DND-41 (cell line): ENCODE results near the gene PARM1.

ENCODE experiments used
- ATAC-seq: fragments of 200-7000 bp; cut with Tn5 transposase; 3 replicates; pipeline ENCODE4 v1.9.1; 2021; ENCODE audit warnings: low read depth; ENCODE audit not compliant: insufficient read depth
- DNase-seq: peaks from one replicate; pipeline ENCODE4 v3.0.0-alpha.2; 2020
- H2AFZ ChIP-seq: 2 replicates; pipeline ENCODE4 v1.6.0; 2012; ENCODE audit warnings: low read depth, low read length
- H3K27ac ChIP-seq: 2 replicates; pipeline ENCODE4 v1.5.1; 2012; ENCODE audit warnings: low read length, inconsistent platforms
- H3K27me3 ChIP-seq: fragments of 200-600 bp; sonication (generic); 2 replicates; pipeline ENCODE4 v1.6.0; 2012; ENCODE audit warnings: low read length, mild to moderate bottlenecking, inconsistent platforms; ENCODE audit not compliant: insufficient read depth, poor library complexity
- H3K36me3 ChIP-seq: 2 replicates; pipeline ENCODE4 v1.5.1; 2012; ENCODE audit warnings: low read length, inconsistent platforms; ENCODE audit not compliant: insufficient read depth
- H3K4me1 ChIP-seq: 2 replicates; pipeline ENCODE4 v1.5.1; 2012; ENCODE audit warnings: mild to moderate bottlenecking, low read length; ENCODE audit not compliant: insufficient read depth
- H3K4me2 ChIP-seq: 2 replicates; pipeline ENCODE4 v1.6.0; 2012; ENCODE audit warnings: mild to moderate bottlenecking, moderate library complexity, low read length, inconsistent platforms; ENCODE audit not compliant: insufficient read depth
- H3K4me3 ChIP-seq, 2 experiments: fragments of 200-600 bp in 1 of 2; shearing (Covaris generic) in 1 of 2; 2 replicates each; pipeline ENCODE4 v1.5.1; 2012 to 2016; ENCODE audit warnings: inconsistent platforms in 2 of 2, low read length in 2 of 2, mild to moderate bottlenecking in 2 of 2, low read depth in 1 of 2, moderate library complexity in 1 of 2
- H3K79me2 ChIP-seq: 2 replicates; pipeline ENCODE4 v1.6.0; 2012; ENCODE audit warnings: low read length, inconsistent platforms; ENCODE audit not compliant: insufficient read depth
- H3K9ac ChIP-seq: 2 replicates; pipeline ENCODE4 v1.6.0; 2012; ENCODE audit warnings: low read depth, mild to moderate bottlenecking, inconsistent platforms, low read length, moderate library complexity
- H3K9me3 ChIP-seq: 2 replicates; pipeline ENCODE4 v1.5.1; 2012; ENCODE audit warnings: low read length, moderate library complexity, mild to moderate bottlenecking, inconsistent platforms; ENCODE audit not compliant: insufficient read depth, severe bottlenecking
- H4K20me1 ChIP-seq: 2 replicates; pipeline ENCODE4 v1.6.0; 2012; ENCODE audit warnings: low read length; ENCODE audit not compliant: insufficient read depth
- CTCF ChIP-seq: IDR thresholded peaks from 2 replicates; pipeline ENCODE4 v1.5.1; 2012; ENCODE audit warnings: borderline replicate concordance, low read length, moderate library complexity, mild to moderate bottlenecking; ENCODE audit not compliant: poor library complexity, severe bottlenecking; ENCODE audit errors: extremely low read depth
- EZH2 ChIP-seq: IDR thresholded peaks from 3 replicates; pipeline ENCODE4 v1.6.1; 2012; ENCODE audit warnings: borderline replicate concordance, low read depth, mild to moderate bottlenecking, moderate library complexity, low read length, inconsistent platforms; ENCODE audit not compliant: severe bottlenecking

Gene PARM1

GRCh38 chr4:74947798-74948197 lies 14.9 kb downstream of the PARM1 start:
- Histone ChIP-seq H3K4me3 (no peak overlapping the region), H3K27ac (no peak overlapping the region), H2AFZ (no peak overlapping the region), H3K9ac (no peak overlapping the region), H3K36me3 (no peaks in the 10 kb centered on the region), H3K9me3 (no peaks in the 10 kb centered on the region), H3K4me1 (no peaks in the 10 kb centered on the region), H3K79me2 (no peaks in the 10 kb centered on the region), H4K20me1 (no peaks in the 10 kb centered on the region), H3K27me3 (no peaks in the 10 kb centered on the region), H3K4me2 (no peak overlapping the region)
- TF ChIP-seq EZH2, result no peak
- TF ChIP-seq CTCF, result no peak
- ATAC-seq (no peak), DNase-seq (no peak)

DNA sequence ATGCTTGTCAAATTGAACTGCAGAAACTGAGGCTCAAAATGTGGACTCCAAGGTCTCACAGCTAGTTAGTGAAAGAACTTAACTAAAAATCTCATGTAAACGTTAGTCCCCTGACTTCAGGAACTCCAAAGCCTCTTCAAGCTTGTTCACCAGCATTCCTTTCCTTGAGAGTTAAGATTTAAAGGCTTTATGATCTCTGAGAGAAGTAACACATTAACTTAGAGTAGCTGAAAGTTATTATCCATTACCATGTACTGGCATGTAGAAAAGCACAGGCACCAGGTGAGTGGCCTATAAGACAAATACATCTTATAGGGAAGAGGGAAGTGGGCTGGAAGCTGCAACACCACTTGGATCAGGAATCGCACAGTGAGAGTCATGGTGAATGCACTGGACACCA lies 15.3 kb downstream of the PARM1 start:
- ATAC-seq (no peak), DNase-seq (no peak)
- Histone ChIP-seq H3K9ac (no peak overlapping the region), H3K4me1 (no peaks in the 10 kb centered on the region), H3K4me2 (no peak overlapping the region), H3K79me2 (no peaks in the 10 kb centered on the region), H2AFZ (no peak overlapping the region), H3K4me3 (no peak overlapping the region), H3K27ac (no peak overlapping the region), H4K20me1 (no peaks in the 10 kb centered on the region), H3K36me3 (no peaks in the 10 kb centered on the region), H3K27me3 (no peaks in the 10 kb centered on the region), H3K9me3 (no peaks in the 10 kb centered on the region)
- no peak for TF ChIP-seq CTCF
- TF ChIP-seq EZH2, result no peak

GRCh38 chr4:74950200-74950599 lies 17.3 kb downstream of the PARM1 start:
- Histone ChIP-seq H3K27ac (no peak overlapping the region), H3K4me2 (no peak overlapping the region), H3K4me1 (no peaks in the 10 kb centered on the region), H3K9ac (no peak overlapping the region), H2AFZ (no peak overlapping the region), H3K9me3 (no peaks in the 10 kb centered on the region), H3K79me2 (no peaks in the 10 kb centered on the region), H3K36me3 (no peaks in the 10 kb centered on the region), H3K4me3 (no peak overlapping the region), H4K20me1 (no peaks in the 10 kb centered on the region), H3K27me3 (no peaks in the 10 kb centered on the region)
- DNase-seq, result no peak
- TF ChIP-seq EZH2 (no peak), CTCF (no peak)
- no peak for ATAC-seq

GRCh38 chr4:74950882-74951281 lies 18.0 kb downstream of the PARM1 start:
- Histone ChIP-seq H3K4me3 (no peak overlapping the region), H3K79me2 (no peaks in the 10 kb centered on the region), H2AFZ (no peak overlapping the region), H3K36me3 (no peaks in the 10 kb centered on the region), H3K27me3 (no peaks in the 10 kb centered on the region), H3K9me3 (no peaks in the 10 kb centered on the region), H3K4me2 (no peak overlapping the region), H3K4me1 (no peaks in the 10 kb centered on the region), H3K9ac (no peak overlapping the region), H4K20me1 (no peaks in the 10 kb centered on the region), H3K27ac (no peak overlapping the region)
- TF ChIP-seq CTCF (no peak), EZH2 (no peak)
- DNase-seq (no peak), ATAC-seq (no peak)
